HEK293 (cell line): ENCODE measurements around the gene RFTN2.
"Not testable (repeated sequence)": the region's sequence is repeated elsewhere in the genome, so short reads cannot be mapped to it uniquely, and the experiment has no call there.

Source experiments
- CTCF ChIA-PET: fragments of 350-600 bp; formaldehyde crosslinking; extraction: SDS; loops from one replicate; lab custom pipeline; 2021; ENCODE audit warnings: antibody characterized with exemption; lab: Yijun Ruan, JAX
- POLR2A ChIA-PET: fragments of 300-600 bp; formaldehyde crosslinking; extraction: SDS; loops from one replicate; lab custom pipeline; 2020; ENCODE audit warnings: antibody characterized with exemption, inconsistent platforms; lab: Yijun Ruan, JAX
- H3K27ac ChIP-seq: fragments of 200-500 bp; sonication (Bioruptor generic); 2 replicates; pipeline ENCODE4 v1.5.1; 2014; ENCODE audit warnings: low read depth, low read length, control low read depth, inconsistent platforms; ENCODE audit errors: extremely low read depth
- H3K36me3 ChIP-seq, 2 experiments: fragments of 200-500 bp in 1 of 2; sonication (Bioruptor generic) in 1 of 2; 1 replicate in 1 of 2; 2 replicates in 1 of 2; pipeline ENCODE4 v1.5.1; 2014 to 2017; ENCODE audit warnings: inconsistent platforms in 2 of 2, low read length in 2 of 2; ENCODE audit not compliant: control insufficient read depth in 2 of 2, insufficient read depth in 1 of 2
- H3K4me1 ChIP-seq: fragments of 200-500 bp; sonication (Bioruptor generic); 2 replicates; pipeline ENCODE4 v1.5.1; 2014; ENCODE audit warnings: mild to moderate bottlenecking, low read length, inconsistent platforms; ENCODE audit not compliant: control insufficient read depth, insufficient read depth
- H3K4me3 ChIP-seq: 2 replicates; pipeline ENCODE4 v1.5.1; 2011; ENCODE audit warnings: low read depth, mild to moderate bottlenecking, control low read depth, low read length, moderate library complexity
- H3K9me3 ChIP-seq: fragments of 200-500 bp; sonication (Bioruptor generic); 2 replicates; pipeline ENCODE4 v1.5.1; 2014; ENCODE audit warnings: low read depth, low read length, inconsistent platforms; ENCODE audit not compliant: control insufficient read depth, insufficient read depth
- TCF7L2 ChIP-seq: IDR thresholded peaks from 2 replicates; pipeline ENCODE4 v1.6.1; 2011; ENCODE audit warnings: low read depth, mild to moderate bottlenecking, inconsistent platforms, low read length, moderate library complexity, borderline replicate concordance
- ZNF132 ChIP-seq: fragments of 450-650 bp; formaldehyde crosslinking; IDR thresholded peaks from 2 replicates; pipeline ENCODE4 v1.5.1; 2017; ENCODE audit warnings: missing biosample characterization, missing genetic modification characterization, borderline replicate concordance
- ZNF16 ChIP-seq: fragments of 450-650 bp; formaldehyde crosslinking; IDR thresholded peaks from 2 replicates; pipeline ENCODE4 v1.5.1; 2016; ENCODE audit warnings: low read depth, missing biosample characterization, missing genetic modification characterization
- ZNF175 ChIP-seq: fragments of 450-650 bp; formaldehyde crosslinking; IDR thresholded peaks from 2 replicates; pipeline ENCODE4 v1.5.1; 2016; ENCODE audit warnings: missing biosample characterization, missing genetic modification characterization
- ZNF2 ChIP-seq: fragments of 450-650 bp; formaldehyde crosslinking; IDR thresholded peaks from 2 replicates; pipeline ENCODE4 v1.5.1; 2016; ENCODE audit warnings: missing biosample characterization, missing genetic modification characterization
- ZNF302 ChIP-seq: fragments of 450-650 bp; formaldehyde crosslinking; IDR thresholded peaks from 2 replicates; pipeline ENCODE4 v1.5.1; 2016; ENCODE audit warnings: missing biosample characterization, missing genetic modification characterization, low read depth
- ZNF311 ChIP-seq: fragments of 450-650 bp; formaldehyde crosslinking; IDR thresholded peaks from 2 replicates; pipeline ENCODE4 v1.5.1; 2017; ENCODE audit warnings: missing biosample characterization, missing genetic modification characterization, borderline replicate concordance
- ZNF366 ChIP-seq: fragments of 450-650 bp; formaldehyde crosslinking; conservative IDR thresholded peaks from 2 replicates; pipeline ENCODE4 v1.5.1; 2016; ENCODE audit warnings: missing biosample characterization, missing genetic modification characterization
- ZNF548 ChIP-seq: fragments of 450-650 bp; formaldehyde crosslinking; IDR thresholded peaks from 2 replicates; pipeline ENCODE4 v1.5.1; 2016; ENCODE audit warnings: missing biosample characterization, missing genetic modification characterization
- ZNF558 ChIP-seq: fragments of 450-650 bp; formaldehyde crosslinking; IDR thresholded peaks from 2 replicates; pipeline ENCODE4 v1.5.1; 2016; ENCODE audit warnings: missing biosample characterization, missing genetic modification characterization
- ZNF664 ChIP-seq: fragments of 450-650 bp; formaldehyde crosslinking; IDR thresholded peaks from 2 replicates; pipeline ENCODE4 v1.5.1; 2016; ENCODE audit warnings: missing biosample characterization, missing genetic modification characterization
- TF ChIP-seq, protein P1 (sequence below): fragments of 450-650 bp; formaldehyde crosslinking; IDR thresholded peaks from 2 replicates; pipeline ENCODE4 v1.5.1; 2016; ENCODE audit warnings: missing biosample characterization, missing genetic modification characterization, borderline replicate concordance
- TF ChIP-seq, protein P2 (sequence below): fragments of 450-650 bp; formaldehyde crosslinking; IDR thresholded peaks from 2 replicates; pipeline ENCODE4 v1.5.1; 2016; ENCODE audit warnings: missing biosample characterization, missing genetic modification characterization
- TF ChIP-seq, protein P3 (sequence below): fragments of 450-650 bp; formaldehyde crosslinking; IDR thresholded peaks from 2 replicates; pipeline ENCODE4 v1.5.1; 2017; ENCODE audit warnings: missing biosample characterization, missing genetic modification characterization

Gene RFTN2

DNA sequence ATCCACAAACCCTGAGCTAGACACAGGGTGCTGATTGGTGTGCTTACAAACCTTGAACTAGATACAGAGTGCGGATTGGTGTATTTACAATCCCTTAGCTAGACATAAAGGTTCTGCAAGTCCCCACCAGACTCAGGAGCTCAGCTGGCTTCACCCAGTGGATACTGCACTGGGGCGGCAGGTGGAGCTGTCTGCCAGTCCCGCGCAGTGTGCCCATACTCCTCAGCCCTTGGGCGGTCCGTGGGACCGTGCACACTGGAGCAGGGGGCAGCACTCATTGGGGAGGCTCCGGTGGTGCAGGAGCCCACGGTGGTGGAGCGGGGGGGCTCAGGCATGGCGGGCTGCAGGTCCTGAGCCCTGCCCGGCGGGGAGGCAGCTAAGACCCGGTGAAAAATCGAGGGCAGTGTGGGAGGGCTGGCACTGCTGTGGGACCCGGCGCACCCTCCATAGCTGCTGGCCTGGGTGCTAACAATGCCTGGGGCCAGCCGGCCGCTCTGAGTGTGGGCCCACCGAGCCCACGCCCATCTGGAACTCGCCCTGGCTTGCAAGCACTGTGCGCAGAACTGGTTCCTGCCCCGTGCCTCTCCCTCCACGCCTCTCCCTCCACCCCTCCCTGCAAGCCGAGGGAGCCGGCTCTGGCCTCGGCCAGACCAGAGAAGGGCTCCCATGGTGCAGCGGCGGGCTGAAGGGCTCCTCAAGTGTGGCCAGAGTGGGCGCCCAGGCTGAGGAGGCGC is 83.9 kb downstream of the RFTN2 start:
- no peak overlapping the region for H3K4me3 ChIP-seq
- no peaks in the 10 kb centered on the region for H3K4me1 ChIP-seq
- ChIA-PET POLR2A (no interaction called here), CTCF (no interaction called here)
- H3K36me3 ChIP-seq: no peaks in the 10 kb centered on the region
- no peaks in the 10 kb centered on the region for H3K9me3 ChIP-seq
- no peak overlapping the region for H3K27ac ChIP-seq
- TF ChIP-seq ZNF132 (tag by site-specific recombination) (no peak), ZNF664 (tag by site-specific recombination) (no peak), ZNF2 (tag by site-specific recombination) (no peak), ZNF548 (tag by site-specific recombination) (no peak), ZNF311 (tag by site-specific recombination) (no peak)

DNA sequence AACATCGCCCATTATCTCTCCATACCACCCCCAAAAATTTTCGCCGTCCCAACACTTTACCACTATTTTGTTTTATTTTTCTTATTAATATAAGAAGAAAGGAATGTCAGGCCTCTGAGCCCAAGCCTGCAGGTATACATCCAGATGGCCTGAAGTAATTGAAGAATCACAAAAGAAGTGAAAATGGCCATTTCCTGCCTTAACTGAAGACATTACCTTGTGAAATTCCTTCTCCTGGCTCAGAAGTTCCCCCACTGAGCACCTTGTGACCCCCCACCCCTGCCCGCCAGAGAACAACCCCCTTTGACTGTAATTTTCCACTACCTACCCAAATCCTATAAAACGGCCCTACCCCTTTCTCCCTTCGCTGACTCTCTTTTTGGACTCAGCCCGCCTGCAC is 88.1 kb downstream of the RFTN2 start:
- H3K36me3 ChIP-seq, H3K9me3 ChIP-seq, H3K4me3 ChIP-seq, H3K27ac ChIP-seq, CTCF ChIA-PET, H3K4me1 ChIP-seq, POLR2A ChIA-PET: not testable (repeated sequence)

DNA sequence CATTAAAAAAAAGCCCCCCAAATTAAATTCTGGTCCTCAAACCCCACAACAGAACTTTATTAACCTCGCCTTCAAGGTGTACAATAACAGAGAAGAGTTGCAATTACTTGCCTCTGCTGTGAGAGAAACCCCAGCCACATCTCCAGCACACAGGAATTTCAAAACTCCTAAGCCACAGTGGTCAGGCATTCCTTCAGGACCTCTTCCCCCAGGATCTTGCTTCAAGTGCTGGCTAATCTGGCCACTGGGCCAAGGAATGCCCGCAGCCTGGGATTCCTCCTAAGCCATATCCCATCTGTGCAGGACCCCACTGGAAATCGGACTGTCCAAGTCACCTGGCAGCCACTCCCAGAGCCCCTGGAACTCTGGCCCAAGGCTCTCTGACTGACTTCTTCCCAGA is 95.2 kb downstream of the RFTN2 start:
- H3K9me3 ChIP-seq, CTCF ChIA-PET, H3K4me3 ChIP-seq, H3K36me3 ChIP-seq, POLR2A ChIA-PET, H3K4me1 ChIP-seq, H3K27ac ChIP-seq: not testable (repeated sequence)

DNA sequence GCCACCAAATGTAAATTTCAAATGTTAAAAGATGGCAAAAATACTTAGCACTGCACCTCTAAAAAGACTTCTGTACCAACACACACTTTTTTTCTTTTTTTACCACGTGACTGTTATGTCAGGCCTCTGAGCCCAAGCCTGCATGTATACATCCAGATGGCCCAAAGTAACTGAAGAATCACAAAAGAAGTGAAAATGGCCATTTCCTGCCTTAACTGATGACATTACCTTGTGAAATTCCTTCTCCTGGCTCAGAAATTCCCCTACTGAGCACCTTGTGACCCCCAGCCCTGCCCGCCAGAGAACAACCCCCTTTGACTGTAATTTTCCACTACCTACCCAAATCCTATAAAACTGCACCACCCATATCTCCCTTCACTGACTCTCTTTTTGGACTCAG is 97.1 kb downstream of the RFTN2 start:
- H3K27ac ChIP-seq, CTCF ChIA-PET, H3K4me1 ChIP-seq, POLR2A ChIA-PET, H3K36me3 ChIP-seq, H3K9me3 ChIP-seq, H3K4me3 ChIP-seq: not testable (repeated sequence)

DNA sequence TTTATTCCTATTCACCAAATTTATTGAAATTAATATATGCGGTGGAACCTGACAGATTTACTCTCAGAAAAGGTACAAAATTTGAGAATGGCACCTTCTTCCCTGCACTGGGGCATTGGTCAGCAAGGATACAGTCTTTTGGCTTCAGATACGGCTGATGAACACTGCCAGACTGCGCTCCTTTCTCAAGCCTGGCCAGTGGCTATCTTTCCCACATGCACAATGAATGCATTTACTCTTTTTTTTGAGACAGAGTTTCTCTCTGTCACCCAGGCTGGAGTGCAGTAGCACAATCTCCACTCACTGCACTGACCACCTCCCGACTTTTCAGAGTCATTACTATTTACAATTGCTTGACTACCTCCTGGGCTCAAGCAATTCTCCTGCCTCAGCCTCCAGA is 97.9 kb downstream of the RFTN2 start:
- Histone ChIP-seq H3K9me3 (no peaks in the 10 kb centered on the region), H3K4me1 (no peaks in the 10 kb centered on the region), H3K4me3 (no peak overlapping the region), H3K27ac (no peak overlapping the region), H3K36me3 (peaks cover 0 to 2% of the 10 kb centered on the region in 2 experiments; a peak in 1 of 3 replicates)
- ChIA-PET POLR2A (no interaction called here), CTCF (interaction anchor here (0.8 kb wide), 1 partner anchor 16 kb away, joined by 4 read pairs; no protein-coding TSS in a partner anchor)
- no peak for TF ChIP-seq ZNF366 (tag by site-specific recombination)
- TF ChIP-seq ZNF16: no peak
- TF ChIP-seq ZNF558 (tag by site-specific recombination): no peak
- no peak for TF ChIP-seq ZNF175 (tag by site-specific recombination)
- TF ChIP-seq, protein P1, sequence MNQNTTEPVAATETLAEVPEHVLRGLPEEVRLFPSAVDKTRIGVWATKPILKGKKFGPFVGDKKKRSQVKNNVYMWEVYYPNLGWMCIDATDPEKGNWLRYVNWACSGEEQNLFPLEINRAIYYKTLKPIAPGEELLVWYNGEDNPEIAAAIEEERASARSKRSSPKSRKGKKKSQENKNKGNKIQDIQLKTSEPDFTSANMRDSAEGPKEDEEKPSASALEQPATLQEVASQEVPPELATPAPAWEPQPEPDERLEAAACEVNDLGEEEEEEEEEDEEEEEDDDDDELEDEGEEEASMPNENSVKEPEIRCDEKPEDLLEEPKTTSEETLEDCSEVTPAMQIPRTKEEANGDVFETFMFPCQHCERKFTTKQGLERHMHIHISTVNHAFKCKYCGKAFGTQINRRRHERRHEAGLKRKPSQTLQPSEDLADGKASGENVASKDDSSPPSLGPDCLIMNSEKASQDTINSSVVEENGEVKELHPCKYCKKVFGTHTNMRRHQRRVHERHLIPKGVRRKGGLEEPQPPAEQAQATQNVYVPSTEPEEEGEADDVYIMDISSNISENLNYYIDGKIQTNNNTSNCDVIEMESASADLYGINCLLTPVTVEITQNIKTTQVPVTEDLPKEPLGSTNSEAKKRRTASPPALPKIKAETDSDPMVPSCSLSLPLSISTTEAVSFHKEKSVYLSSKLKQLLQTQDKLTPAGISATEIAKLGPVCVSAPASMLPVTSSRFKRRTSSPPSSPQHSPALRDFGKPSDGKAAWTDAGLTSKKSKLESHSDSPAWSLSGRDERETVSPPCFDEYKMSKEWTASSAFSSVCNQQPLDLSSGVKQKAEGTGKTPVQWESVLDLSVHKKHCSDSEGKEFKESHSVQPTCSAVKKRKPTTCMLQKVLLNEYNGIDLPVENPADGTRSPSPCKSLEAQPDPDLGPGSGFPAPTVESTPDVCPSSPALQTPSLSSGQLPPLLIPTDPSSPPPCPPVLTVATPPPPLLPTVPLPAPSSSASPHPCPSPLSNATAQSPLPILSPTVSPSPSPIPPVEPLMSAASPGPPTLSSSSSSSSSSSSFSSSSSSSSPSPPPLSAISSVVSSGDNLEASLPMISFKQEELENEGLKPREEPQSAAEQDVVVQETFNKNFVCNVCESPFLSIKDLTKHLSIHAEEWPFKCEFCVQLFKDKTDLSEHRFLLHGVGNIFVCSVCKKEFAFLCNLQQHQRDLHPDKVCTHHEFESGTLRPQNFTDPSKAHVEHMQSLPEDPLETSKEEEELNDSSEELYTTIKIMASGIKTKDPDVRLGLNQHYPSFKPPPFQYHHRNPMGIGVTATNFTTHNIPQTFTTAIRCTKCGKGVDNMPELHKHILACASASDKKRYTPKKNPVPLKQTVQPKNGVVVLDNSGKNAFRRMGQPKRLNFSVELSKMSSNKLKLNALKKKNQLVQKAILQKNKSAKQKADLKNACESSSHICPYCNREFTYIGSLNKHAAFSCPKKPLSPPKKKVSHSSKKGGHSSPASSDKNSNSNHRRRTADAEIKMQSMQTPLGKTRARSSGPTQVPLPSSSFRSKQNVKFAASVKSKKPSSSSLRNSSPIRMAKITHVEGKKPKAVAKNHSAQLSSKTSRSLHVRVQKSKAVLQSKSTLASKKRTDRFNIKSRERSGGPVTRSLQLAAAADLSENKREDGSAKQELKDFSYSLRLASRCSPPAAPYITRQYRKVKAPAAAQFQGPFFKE: no peak
- TF ChIP-seq ZNF302: no peak
- no peak for TF ChIP-seq TCF7L2
- TF ChIP-seq, protein P2, sequence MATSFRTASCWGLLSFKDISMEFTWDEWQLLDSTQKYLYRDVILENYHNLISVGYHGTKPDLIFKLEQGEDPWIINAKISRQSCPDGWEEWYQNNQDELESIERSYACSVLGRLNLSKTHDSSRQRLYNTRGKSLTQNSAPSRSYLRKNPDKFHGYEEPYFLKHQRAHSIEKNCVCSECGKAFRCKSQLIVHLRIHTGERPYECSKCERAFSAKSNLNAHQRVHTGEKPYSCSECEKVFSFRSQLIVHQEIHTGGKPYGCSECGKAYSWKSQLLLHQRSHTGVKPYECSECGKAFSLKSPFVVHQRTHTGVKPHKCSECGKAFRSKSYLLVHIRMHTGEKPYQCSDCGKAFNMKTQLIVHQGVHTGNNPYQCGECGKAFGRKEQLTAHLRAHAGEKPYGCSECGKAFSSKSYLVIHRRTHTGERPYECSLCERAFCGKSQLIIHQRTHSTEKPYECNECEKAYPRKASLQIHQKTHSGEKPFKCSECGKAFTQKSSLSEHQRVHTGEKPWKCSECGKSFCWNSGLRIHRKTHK: no peak
- TF ChIP-seq, protein P3, sequence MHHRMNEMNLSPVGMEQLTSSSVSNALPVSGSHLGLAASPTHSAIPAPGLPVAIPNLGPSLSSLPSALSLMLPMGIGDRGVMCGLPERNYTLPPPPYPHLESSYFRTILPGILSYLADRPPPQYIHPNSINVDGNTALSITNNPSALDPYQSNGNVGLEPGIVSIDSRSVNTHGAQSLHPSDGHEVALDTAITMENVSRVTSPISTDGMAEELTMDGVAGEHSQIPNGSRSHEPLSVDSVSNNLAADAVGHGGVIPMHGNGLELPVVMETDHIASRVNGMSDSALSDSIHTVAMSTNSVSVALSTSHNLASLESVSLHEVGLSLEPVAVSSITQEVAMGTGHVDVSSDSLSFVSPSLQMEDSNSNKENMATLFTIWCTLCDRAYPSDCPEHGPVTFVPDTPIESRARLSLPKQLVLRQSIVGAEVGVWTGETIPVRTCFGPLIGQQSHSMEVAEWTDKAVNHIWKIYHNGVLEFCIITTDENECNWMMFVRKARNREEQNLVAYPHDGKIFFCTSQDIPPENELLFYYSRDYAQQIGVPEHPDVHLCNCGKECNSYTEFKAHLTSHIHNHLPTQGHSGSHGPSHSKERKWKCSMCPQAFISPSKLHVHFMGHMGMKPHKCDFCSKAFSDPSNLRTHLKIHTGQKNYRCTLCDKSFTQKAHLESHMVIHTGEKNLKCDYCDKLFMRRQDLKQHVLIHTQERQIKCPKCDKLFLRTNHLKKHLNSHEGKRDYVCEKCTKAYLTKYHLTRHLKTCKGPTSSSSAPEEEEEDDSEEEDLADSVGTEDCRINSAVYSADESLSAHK (tag by site-specific recombination): no peak
